ENCODE data around the gene PROK1.

DNA sequence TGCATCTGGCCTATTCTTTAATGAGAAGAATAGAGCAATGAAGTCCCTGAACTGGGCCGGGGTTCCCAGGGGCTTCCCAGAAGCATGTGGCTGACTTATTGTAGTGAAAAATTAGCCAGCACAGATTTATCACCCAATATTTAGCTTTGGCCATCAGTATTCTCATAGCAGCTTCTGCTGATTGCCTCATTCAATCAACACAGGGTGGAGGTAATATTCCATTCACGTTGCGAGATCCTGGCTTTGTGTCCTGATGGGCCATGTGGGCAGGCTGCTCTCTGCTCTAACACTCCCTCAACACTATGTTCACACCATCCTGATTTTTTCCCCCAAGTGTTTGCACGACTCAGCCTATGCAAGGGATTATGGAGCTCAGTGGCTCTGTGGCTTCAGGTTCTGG is 22.0 kb upstream of the PROK1 start:
- TF ChIP-seq CTCF (IDR thresholded peaks at IDR 0.05) (no peak), POLR2A (IDR thresholded peaks at IDR 0.05) (no peak), POLR2AphosphoS5 (IDR thresholded peaks at IDR 0.05) (no peak)
